Panc1 (cell line): Measurements from ENCODE around the gene HAGH.

Source experiments
- CTCF ChIP-seq: fragments of 450-650 bp; IDR thresholded peaks from 2 replicates; pipeline ENCODE4 v1.5.1; 2017; ENCODE audit warnings: mild to moderate bottlenecking
- TCF7L2 ChIP-seq: IDR thresholded peaks from 2 replicates; pipeline ENCODE4 v1.6.1; 2011; ENCODE audit warnings: mild to moderate bottlenecking, low read depth, low read length, inconsistent platforms

GRCh38 chr16:1773703-1774447, 52.8 kb downstream of the HAGH start:
- no peak; the same call in 1 of the 2 replicates for TF ChIP-seq CTCF
- no peak for TF ChIP-seq TCF7L2
